ENCODE measurements around the gene DNAJC30.

DNAJC30 gene

GRCh38 chr7:73648593-73649332, 34.5 kb downstream of the DNAJC30 start:
- DNase-seq (ENCODE audit: low read depth in 2 of 2): no peak

DNA sequence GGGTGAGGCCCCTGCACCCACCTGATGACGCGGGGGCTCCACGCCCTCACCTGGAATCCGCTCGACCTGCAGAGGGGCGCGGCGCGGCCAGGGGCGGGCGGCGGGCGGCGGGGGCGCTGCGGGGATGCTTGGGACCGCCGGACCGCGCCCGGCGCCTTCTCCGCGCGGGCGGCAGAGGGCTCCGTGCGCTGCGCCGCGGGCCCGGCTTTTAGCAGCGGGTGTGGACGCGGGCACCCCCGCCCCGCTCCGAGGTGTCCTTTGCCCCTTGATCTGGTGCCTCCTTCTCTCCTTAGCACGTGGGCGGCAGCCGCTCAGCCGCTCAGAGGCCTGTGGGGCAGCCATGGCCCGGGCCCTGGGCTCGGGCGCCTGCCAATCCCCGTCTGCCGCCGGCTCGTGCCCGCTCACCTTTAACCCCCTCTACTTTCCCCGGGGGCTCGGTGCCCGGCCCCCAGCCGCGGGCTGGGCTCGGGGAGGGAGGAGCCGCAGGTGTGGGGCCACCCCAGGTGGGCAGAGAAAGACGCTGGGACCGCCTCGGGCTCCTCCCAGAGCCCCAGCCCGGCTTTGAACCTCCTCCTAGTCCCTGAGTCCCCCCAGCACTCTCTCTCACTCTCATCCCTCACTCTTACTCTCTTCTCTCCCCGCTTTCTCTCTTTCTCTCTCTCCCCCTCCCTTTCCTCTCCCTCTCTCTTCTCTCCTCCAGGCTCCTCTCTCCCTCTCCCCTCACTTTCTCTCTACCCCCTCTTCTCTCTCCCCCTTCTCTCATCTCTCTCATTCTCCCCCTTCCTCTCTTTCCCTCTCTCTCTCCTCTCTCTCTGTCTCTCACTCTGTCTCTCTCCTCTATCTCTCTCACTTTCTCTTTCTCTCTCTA, 35.3 kb downstream of the DNAJC30 start:
- no peak for DNase-seq (ENCODE audit: low read depth in 2 of 2)

GRCh38 chr7:73646785-73647724, 36.2 kb downstream of the DNAJC30 start:
- no peak for DNase-seq (ENCODE audit: low read depth in 2 of 2)

DNA sequence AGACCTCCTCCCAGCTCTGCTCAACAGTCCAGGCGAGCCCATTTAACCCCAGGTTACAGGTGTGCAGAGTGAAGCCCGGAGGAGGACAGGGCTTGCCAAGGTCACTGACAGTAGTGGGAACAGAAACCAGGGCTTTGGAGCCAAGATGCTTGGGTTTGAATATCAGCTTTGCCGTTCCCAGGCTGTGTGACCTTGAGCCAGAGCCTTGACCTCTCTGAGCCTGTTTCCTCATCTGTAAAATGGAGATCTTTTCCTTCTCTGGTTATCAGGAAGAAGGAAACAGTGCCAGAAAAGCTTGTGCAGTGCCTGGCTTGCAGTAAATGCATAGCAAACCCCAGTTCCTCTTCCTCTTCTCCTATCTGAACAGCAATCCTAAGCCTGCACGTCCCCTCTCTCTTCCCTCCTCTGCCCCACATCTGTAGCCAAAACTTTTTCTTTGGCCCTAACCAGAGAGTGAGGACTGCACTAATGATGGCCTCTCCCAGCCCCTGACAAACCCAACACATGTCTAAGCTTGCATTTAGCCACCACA, 37.5 kb downstream of the DNAJC30 start:
- DNase-seq (ENCODE audit: low read depth in 2 of 2): no peak

- DNase-seq (ENCODE audit: low read depth in 2 of 2): no peak
Measured at GRCh38 chr7:73644688-73645286, 38.5 kb downstream of the DNAJC30 start.

- DNase-seq (ENCODE audit: low read depth in 2 of 2): no peak
Measured at GRCh38 chr7:73642834-73643233, 40.4 kb downstream of the DNAJC30 start.

DNA sequence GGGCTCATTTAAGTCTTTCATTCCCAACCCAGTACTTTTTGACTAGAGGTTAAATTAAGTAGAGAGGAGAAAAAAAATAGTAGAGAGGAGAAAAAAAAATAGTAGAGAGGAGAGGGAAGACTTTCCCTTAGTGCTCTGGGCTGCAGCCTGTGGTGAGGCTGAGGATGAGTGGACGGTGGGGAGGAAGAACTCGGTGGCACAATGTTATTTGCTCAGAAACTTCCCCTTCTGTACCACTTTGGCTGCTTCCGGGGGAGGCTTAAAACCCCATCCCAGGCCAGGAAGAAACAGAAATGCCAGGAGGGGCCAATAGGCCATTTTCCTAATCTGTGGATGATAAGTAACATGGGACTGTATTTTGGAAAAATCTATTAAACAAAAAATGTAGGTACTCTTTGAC, 44.3 kb downstream of the DNAJC30 start:
- no peak for DNase-seq (ENCODE audit: low read depth in 2 of 2)

GRCh38 chr7:73635428-73636200, 47.6 kb downstream of the DNAJC30 start:
- DNase-seq (ENCODE audit: low read depth in 2 of 2): no peak

DNA sequence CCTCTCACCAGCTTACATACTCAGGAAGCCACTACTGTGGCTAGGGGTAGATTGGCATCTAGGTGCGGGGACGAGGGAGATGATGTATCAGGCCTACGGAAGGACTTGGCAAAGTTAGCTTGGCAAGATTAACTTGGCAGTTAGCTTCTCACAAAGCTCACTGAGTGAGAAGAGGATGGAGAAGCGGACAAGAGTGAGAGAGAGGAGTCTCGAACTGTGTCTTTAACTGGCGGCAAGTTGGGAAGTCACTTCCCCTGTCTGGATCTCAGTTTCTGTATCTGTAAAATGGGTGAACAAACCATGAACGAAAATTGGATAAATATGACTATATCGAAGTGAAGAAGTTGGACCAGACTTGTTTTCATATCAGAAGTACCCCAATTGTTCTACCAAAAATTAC, 49.4 kb downstream of the DNAJC30 start:
- no peak for DNase-seq (ENCODE audit: low read depth in 2 of 2)

- DNase-seq (ENCODE audit: low read depth in 2 of 2): no peak
Measured at GRCh38 chr7:73633323-73633722, 49.9 kb downstream of the DNAJC30 start.

- DNase-seq (ENCODE audit: low read depth in 2 of 2): no peak
Measured at GRCh38 chr7:73631558-73631957, 51.7 kb downstream of the DNAJC30 start.
